ENCODE results near the gene GZF1.
A peak's percentile ranks its signal among the peaks of the same experiment; 100 is the strongest.

The GZF1 gene

DNA sequence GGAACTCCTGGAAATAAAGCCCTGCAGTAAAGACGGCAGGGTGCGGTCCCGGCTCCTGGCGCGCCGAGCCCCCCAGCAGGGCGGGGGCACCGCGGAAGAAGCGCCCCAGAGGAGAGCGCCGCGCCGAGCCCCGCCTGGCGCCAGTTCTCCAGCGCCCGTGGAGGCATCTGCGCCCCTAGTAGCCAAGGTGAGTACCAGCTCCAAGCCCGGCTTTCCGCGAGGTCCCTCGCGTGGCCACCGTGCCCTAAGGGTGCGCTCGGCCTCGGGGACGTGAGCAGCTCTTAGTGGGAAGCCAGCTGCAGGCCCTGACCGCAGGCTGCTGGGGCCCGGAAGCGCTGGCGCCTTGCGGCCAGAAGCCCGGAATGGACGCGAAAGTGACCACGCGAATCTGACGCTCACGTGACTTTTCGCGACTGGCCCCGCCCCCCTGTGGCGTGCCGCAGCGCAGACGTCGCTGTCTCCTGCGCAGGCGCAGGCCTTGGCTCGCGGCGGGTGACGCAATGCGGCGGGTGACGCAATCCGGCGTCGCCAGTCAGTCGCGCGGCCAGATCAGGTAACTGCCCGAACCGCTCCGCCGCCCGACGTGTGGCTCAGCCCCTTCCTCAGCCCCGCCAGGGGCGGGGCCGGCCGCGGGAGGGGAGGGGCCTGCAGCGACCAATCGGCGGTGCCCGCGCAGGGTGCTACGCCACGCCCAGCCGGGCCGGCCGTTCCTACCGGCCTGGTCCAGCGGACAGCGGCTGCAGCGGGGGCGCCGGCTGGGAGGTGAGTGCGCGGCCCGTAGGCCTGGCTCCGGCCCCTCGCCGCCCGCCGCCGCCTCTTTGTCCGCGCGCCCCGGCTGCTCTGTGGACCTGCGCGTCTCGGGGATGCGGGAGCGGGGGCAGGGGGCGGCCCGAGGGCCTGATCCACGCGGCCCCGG, at the start of gene GZF1:
Gene GZF1, plus strand, starts transcription at position 707 of the 916 bp plus-strand sequence. CDS start 2,202 bp downstream, outside the sequence.
- peak; percentile 98 for DNase-seq (ENCODE audit: low spot score)

DNA sequence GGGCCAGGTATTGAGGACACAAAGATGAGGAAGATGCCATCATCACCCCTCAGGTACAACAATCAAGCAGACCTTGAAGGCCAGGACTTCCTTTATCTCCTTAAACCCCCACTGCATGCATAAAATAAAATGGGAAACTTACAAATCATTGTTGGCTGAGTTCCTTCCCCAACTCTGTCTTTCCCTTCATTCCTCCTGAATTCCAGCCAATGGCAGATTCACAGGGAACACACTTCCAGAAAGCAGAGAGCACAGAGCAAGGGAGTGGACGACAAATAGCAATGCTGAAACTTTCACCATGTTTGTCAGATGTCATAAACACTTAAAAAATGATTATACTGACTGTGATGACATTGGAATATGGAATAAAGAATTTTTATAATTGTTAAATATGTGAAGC, 48.7 kb upstream of the GZF1 start:
- DNase-seq (ENCODE audit: low spot score), result no peak

DNA sequence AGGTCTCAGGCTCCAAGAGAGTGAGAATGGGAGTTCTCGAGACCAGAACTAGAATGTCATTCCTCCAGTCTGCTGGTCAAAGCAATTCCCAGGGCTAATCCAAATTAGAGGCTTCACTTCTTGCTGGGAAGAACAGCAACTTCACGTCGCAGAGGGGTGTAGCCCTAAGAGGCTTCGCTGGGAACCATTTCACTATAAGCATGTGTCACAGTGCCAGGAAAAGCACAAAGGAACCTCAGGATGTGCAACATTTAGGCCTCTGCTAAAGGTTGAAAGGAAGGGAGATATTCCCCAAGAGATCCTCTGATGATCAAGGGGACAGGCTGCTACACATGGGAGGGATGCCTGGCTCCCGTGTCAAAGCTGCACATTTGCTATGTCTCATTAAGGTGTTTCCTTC, 47.3 kb upstream of the GZF1 start:
- DNase-seq (ENCODE audit: low spot score), result no peak

DNA sequence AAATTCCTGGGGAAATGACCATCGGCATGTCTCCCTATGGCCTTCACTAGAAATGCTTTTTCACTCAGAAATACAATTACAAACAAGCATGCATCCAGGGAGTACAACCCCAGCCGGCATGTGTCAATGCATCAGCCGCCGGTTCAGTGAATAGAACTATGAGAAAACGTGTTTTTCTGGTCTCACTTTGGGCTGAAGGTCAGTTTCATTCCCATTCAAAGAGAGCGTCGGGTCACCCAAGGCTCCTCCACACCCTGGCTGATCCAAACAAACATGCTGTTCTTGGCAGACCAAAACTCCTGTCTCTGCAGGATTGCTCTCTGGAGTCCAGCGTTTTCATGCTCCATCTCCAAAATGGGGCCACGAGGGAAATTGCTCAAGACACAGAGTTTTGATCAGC, 46.9 kb upstream of the GZF1 start:
- DNase-seq (ENCODE audit: low spot score), result no peak

DNA sequence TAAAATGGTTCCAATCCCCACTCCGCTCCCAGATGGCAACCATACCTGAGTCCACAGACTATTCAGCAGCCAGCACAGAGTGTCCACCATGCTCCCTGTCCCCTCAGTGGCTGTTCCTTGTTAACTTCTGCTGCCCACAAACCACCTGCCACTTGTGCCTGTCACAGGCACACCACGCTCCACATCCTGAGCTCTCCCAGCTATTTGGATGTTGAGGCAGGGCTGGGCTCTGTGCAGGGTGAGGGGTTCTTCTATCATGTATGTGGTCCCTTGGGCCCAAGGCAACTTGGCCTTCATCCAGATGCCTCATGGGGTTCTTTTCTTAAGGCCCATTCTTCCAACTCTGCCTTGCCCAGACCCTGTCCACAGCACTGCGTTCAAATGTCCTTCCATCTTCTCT, 45.4 kb upstream of the GZF1 start:
- DNase-seq (ENCODE audit: low spot score), result no peak

DNA sequence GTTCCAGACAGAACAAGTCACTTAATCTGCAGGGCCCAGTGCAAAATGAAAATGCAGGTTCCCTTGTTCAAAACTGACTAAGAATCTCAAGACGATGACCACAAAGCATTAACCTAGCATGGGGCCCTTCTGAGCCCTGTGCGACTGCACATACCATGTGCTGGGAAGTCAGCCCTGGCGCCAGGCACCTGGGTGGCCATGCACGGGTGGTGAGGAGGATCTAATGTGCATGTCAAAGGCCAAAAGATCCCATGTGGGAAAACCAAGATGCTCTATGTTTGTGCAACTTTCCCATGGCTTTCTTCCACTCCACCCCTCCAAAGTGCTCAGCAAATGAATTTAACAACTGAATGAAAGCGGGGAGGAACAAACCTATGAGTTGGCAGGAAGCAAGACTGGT, 44.9 kb upstream of the GZF1 start:
- DNase-seq (ENCODE audit: low spot score), result no peak

DNA sequence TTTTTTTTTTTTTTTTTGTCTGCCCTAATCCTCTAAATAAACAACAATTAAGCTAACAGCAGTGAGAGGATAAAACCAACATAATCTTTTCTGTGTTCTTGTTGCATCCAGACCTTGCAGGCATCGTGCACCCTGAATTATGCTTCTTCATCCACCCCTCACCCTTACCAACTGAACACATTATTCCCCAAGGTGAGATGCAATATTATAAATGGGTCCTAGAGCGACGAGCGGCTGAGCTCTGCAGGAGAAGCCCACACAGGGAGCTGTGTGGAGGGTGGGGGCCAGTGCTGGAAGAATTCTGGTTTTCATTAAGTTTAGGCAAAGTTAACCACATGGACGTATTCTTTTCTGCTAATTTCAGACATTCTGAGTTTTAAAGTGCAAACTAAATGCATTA, 43.6 kb upstream of the GZF1 start:
- DNase-seq (ENCODE audit: low spot score), result no peak

DNA sequence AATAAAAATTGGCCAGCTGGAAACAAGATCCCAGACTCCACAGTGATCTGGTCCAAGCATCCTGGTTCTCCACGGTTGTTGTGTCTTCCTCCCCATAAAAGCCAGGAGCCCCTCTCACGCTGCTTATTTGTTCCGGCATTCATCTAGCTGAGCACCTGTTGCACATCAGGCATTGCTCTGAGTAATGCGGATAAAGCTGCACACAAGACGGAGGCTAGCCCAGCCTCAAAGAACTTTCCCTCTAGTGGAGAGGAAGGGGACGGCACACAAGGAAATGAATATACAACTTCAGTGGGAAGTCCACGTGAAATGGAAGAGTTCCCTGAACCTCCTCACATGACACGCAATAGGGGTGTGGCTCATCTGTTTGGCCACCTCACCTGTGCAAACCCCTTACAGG, 41.7 kb upstream of the GZF1 start:
- peak; percentile 66 for DNase-seq (ENCODE audit: low spot score)

DNA sequence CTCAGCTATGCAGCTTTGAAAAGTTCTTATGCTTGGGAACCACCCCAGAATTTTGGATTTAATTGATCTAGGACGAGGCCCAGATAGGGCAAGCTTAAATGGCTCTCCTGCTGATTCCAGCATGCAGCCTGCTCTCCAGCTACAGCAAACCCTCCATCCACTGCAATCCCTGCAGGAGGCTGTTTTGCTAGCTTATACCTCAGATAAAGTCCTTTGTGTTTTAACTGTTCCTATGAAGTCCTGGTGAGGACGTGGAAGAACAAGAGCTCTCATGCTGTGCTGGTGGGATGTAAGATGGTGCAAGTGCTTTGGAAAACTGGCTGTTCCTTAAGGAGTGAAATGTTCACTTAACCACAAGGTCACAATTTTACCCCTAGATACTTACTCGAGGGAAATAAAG, 36.9 kb upstream of the GZF1 start:
- no peak for DNase-seq (ENCODE audit: low spot score)

DNA sequence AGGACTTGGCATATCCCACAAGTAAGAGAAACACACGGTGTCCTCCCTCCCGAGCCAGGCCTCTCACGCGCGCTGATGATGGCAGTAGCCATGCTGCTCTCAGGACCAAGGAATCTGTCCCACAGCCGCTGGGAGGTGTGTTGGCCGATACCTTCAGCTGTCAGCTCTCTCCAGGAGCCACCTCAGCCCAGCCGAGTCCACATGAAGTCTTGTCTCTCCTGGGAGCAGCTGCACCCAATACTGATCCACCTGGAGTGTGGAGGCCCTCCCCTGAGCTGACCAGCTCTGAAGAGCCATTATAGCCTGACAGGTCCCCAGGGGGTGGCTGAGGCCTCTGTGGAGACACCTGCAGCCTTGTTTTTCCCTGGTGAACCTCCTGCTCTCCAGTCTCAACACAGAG, 35.2 kb upstream of the GZF1 start:
- no peak for DNase-seq (ENCODE audit: low spot score)

DNA sequence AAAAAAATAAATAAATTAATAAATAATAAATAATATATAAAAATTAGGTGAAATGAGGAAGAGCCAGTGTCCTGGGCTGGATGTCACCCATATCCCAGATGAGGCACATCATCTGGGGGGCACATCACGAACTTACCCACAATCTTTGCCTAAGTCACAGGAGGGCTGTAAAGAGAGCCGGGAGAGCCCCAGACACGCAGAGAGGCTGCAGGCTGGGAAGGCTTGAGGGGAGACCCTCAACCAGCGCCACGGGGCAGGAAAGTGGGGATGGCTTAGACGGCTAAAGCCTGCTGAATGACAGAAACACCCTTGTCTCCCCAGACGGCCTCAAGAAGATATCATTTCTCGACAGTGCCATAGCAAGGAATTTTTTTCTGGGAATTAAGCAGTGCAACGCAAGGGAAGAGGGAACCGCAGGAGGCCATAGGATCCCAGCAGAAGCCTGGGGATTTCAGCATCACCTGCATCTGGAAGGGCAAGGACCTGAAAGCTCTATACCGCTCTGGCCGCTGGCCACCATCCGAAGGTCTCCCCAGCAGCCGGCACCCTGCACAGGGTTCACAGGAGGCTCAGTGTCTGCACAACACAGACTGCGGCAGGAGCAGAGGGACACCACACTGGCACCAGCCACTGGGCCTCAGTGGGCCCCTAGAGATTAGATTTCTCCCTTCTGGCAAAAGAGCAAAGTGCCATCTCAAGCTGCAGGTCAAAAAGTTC, 34.2 kb upstream of the GZF1 start:
- DNase-seq (ENCODE audit: low spot score), result no peak

DNA sequence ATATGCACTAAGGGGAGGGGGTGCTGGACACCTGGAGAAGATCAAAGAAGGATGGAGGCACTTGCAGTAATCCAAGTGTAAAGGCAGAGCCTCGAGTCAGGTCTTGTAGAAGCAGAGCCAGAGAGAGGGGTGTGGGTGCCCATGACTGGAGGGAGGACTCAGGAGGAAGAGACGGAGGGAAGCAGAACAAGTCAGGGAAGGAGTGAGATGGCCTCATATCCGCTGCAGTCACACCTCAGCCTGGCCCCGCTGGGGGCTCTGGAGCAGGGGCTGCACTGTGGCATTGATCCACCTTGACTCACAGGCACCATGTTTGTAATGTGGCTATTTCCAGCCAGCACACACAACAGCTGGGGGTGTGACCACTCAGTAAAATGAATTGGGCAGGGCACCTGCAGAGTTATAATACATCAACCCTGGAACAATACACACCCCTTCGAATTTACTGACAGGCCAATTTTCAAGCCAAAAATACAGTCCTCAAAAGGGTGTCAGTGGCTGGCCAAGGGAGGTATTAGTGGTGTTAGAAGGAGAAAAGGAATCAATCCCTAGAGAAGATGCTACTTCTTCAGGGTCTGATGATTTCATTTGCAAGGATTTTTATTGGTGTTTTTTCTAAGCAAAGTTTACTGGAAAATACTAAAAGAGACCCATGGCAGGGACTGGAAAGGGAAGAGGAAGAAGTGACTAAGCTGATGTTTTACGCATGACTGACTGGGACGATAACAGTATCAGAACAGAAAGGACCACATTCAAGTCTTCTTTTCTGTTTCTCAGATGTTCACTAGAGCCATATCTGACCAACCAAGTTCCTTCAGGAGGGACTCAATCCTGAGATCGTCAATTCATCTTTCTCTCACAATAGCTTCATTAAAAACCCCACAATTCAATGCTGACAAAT, 30.3 kb upstream of the GZF1 start:
- no peak for DNase-seq (ENCODE audit: low spot score)

DNA sequence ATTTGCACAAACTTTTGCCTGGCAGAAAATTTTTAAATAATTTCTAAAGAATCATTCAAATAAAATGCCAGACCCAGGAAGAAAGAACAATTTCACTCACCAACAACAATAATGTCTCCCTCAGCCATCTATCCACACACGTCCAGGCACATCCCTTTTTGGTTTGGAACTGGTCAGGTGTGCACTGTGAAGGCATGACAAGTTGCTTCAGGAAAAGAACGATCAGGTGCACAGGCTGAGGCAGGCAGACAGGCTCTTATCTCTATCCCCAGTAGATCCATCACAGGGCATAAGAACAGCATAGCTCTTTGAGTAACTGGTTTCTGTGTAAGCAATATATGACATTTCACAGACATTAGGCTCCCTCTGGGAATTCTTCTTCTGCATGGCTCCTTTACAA, 29.5 kb upstream of the GZF1 start:
- no peak for DNase-seq (ENCODE audit: low spot score)

DNA sequence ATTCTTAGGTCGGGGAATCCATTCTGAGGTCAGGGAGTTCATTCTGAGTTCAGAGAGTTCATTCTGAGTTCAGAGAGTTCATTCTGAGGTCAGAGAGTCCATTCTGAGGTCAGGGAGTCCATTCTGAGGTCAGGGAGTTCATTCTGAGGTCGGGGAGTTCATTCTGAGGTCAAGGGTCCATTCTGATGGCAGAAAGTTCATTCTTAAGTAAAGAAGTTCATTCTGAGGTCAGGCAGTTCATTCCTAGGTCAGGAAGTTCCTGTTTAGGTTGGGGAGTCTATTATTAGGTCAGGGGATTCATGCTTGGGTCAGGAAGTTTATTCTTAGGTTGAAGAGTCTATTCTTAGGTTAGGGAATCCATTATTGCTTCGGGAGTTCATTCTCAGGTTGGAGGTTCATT, 27.9 kb upstream of the GZF1 start:
- DNase-seq (ENCODE audit: low spot score), result no peak

DNA sequence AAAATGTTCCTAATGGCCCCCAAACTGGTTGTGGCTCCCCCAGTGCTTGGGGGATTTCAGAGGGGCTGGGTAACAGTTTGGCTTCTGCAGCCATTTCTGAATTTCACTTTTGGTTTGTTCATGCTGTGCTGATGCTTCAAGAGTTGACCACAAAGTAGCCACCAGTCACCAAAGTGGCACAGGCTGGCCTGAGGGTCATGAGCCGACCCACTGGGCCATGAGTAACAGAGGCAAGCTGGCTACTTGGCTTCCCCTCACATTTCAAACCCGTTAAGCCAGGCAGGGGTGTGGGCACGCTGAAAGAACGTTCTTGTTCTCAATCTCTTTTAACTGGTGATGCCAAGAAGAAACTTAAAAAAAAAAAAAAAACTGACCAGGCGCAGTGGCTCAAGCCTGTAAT, 26.5 kb upstream of the GZF1 start:
- DNase-seq (ENCODE audit: low spot score), result no peak

DNA sequence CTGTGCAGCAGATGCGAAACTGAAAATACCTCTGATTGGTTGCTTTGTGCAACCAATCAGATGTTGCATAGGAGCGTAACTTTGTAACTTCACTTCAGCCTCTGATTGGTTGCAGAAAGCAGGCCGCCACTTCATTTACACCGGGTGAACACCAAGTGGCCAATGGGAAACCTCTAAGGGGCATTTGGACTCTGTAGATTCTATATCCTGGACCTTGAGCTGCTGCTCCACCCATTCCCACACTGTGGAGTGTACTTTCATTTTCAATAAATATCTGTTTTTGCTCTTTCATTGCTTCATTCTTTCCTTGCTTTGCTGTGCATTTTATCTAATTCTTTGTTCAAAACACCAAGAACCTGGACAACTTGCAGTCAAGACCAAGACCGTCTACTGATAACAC, 25.5 kb upstream of the GZF1 start:
- DNase-seq (ENCODE audit: low spot score), result no peak

DNA sequence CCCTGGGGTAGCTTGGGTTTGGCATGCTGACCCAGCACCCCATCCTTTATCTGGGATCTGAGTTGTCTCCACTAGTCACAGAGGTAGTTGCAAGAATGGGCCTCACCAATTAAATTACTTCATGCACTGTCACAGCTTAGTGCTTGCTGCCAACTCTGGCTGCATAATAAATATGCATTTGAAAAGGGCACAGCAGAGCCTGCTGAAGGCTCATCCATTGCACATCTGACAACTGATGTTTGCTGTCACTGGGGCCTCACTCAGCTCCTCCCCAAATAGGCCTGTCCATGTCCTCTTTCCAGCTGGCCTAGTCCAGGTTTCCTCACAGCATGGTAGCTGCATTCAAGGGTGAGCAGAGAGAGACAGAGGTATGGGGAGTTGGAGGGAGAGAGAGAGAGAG, 24.7 kb upstream of the GZF1 start:
- no peak for DNase-seq (ENCODE audit: low spot score)

DNA sequence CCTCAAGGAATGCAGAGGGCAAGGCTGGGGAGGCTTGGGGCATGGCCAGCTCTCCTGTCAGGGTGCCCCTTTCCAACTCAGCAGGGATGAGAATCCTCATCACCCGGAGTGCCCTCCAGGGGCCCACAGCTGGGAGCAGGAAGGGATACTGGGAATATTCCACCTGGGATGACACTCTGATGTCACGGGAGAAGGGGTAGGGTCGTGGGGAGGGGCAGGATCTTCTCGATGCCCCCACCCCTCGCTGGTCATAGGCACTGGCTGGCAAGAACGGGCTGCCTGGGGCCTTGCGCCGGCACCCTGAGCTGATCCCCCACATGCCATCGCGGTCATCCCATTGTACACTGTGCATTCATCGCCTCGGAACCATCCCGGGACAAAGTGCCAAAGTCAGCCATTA, 22.0 kb upstream of the GZF1 start:
- no peak for DNase-seq (ENCODE audit: low spot score)

DNA sequence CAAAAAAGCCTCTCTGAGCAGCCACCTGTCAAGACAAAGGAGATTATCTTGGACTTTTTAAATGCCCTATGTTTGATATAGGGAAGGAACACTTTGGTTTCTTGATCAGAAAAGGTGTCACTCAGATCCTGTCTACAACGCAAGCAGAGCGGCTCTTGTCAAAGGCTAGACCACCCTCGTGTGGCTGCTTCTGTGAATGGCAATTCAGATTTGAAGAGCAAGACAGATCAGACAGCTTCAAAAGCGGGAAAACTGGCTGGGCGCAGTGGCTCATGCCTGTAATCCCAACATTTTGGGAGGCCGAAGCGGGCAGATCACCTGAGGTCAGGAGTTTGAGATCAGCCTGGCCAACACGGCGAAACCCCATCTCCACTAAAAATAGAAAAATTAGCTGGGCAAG, 21.5 kb upstream of the GZF1 start:
- DNase-seq (ENCODE audit: low spot score), result peak; percentile 77

DNA sequence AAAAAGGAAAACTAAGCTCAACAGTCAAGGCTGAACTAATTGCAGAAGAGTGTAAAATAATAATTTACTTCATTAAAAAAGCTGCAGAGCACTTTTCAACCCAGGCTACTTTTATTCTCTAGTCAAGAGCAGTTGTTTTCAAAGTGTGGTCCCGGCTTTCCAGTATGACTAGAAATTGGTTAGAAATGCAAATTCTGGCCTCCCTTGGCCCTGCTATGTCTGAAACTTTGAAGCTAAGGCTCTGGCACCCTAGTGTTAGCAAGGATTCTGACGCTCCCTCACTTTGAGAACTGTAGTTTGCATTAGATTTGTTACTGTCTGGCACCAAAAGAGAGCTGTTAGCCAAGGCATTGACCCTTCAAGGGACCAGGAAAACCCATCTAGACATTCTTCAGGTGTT, 20.9 kb upstream of the GZF1 start:
- no peak for DNase-seq (ENCODE audit: low spot score)

DNA sequence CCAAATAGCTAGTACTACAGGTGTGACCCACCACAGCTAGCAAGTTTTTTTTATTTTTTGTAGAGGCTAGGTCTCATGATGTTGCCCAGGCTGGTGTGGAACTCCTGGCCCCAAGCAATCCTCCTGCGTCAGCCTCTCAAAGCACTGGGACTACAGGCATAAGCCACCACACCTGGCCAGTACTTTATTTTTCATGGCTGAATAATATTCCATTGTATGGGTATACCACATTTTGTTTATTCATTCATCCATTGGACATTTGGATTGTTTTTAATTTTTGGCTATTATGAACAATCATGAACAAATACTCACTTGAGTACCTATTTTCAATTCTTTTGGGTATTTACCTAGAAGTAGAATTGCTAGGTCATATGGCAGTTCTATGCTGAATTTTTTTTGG, 18.4 kb upstream of the GZF1 start:
- no peak for DNase-seq (ENCODE audit: low spot score)

DNA sequence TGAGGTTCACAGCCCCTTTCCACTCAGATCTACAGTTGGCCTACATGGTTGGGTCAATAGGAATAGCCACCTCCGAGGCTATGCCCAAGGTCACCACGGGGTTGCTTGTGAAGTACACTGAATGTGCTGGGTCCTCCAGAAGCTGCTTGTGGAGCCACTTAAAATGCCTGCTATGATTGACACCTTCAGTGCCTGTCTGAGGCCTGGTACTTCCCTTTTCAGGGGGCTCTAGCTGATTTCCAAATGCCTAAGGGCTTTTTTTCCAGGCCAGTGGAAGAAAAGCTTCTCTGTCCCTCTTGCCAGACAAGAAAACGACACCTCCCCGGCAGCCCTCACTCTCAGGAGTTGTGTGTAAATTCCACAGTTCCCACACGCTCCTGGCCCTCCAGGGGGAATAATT, 17.6 kb upstream of the GZF1 start:
- no peak for DNase-seq (ENCODE audit: low spot score)

DNA sequence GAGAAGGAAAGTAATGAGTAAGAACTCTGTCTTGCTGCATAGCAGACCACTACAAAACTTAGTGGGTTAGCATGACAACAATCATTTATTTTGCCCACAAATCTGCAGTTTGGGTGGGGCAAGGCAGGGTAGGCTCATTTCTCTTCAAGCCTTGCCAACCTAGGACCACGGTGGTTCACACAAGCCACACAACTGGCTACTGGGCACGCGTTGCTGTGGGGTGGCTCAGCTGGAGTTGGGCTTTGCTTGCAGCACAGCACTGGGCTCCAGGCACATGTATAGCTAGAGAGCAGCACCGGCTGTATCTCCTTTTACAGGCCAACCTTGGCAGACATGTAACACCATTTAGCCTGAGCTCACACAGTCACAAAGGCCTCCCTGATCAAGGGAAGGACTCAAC, 16.0 kb upstream of the GZF1 start:
- DNase-seq (ENCODE audit: low spot score), result no peak

All from AG20443 (cell line).